Measurements from ENCODE around the gene MGMT.

DNA sequence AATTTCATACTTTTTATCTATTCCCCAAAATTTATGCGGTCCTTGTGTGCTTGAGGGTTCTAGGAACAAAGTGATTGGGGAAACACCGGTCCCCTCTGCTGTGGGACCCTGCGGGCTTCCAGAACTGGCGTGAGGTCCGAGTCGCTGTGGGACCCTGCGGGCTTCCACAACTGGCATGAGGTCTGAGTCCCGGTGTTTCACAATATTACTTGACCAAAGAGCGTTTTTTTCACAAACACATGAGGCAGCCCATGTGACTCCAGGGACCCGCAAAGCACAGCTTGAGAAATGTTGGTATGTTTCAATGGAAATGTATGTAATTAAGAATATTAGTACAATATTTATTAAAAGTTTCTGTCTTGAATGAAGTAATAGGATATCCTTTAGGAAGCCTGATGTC is 212.2 kb downstream of the MGMT start:
- TF ChIP-seq, protein P1, sequence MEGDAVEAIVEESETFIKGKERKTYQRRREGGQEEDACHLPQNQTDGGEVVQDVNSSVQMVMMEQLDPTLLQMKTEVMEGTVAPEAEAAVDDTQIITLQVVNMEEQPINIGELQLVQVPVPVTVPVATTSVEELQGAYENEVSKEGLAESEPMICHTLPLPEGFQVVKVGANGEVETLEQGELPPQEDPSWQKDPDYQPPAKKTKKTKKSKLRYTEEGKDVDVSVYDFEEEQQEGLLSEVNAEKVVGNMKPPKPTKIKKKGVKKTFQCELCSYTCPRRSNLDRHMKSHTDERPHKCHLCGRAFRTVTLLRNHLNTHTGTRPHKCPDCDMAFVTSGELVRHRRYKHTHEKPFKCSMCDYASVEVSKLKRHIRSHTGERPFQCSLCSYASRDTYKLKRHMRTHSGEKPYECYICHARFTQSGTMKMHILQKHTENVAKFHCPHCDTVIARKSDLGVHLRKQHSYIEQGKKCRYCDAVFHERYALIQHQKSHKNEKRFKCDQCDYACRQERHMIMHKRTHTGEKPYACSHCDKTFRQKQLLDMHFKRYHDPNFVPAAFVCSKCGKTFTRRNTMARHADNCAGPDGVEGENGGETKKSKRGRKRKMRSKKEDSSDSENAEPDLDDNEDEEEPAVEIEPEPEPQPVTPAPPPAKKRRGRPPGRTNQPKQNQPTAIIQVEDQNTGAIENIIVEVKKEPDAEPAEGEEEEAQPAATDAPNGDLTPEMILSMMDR (IDR thresholded peaks at IDR 0.05; ENCODE audit: borderline replicate concordance, extremely low read depth, low read length, poor library complexity, severe bottlenecking): no peak
- no peak for TF ChIP-seq EZH2 (IDR thresholded peaks at IDR 0.05; ENCODE audit: borderline replicate concordance, low read depth, low read length, severe bottlenecking)
